Measurements from ENCODE around the gene AGMO. TPM values are rescaled to one million over a fixed set of nuclear protein-coding genes. Genes with fewer than 3 reads are reported as not detected.

The AGMO gene
- total RNA-seq, 1 experiment from 2014 or later: not detected

DNA sequence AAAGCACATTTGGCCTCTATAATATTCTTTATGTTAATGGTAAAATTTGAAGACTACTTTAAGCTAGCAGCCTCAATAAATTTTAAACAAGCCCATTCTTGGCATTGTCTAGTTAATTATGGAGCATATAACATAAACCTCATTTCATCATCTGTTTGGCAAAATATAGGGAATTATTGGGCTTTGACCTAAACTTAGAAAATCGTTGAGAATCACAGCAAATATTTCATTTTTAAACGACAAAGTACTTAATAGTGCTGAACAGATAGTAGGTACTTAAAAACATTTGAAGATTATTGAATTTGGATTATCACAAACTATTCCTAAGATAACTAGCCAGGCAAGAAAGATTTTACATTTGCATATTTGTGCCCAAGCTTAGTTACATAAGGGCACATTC is 73.4 kb downstream of the AGMO start:
- in situ Hi-C loops (cut with HindIII; ENCODE audit: low pct_unique_long_range_greater_than_20kb, low sequenced_read_pairs): no loop called here
- ChIA-PET POLR2A (no interaction called here), CTCF (no interaction called here)
- no peaks in the 10 kb centered on the region for H3K9me3 ChIP-seq (ENCODE audit: control insufficient read depth, insufficient read depth, low read depth, low read length)
- ATAC-seq: no peak
- no TSS peak for BruUV-seq (replicated peaks)
- no peaks in the 10 kb centered on the region for H3K36me3 ChIP-seq (ENCODE audit: control insufficient read depth, insufficient read depth, low read length)
- H3K4me3 ChIP-seq (ENCODE audit: low read depth in 2 of 2, low read length in 2 of 2): no peak overlapping the region
- H3K27ac ChIP-seq (ENCODE audit: low read length): no peak overlapping the region
- no peaks in the 10 kb centered on the region for H3K4me1 ChIP-seq (ENCODE audit: control insufficient read depth, insufficient read depth, low read length)
- DNase-seq (ENCODE audit: low read depth, low spot score): no peak
- TF ChIP-seq REST (IDR thresholded peaks at IDR 0.05; ENCODE audit: insufficient read depth in 1 of 2, low read depth in 2 of 2, low read length in 1 of 2) (no peak), TCF7L2 (IDR thresholded peaks at IDR 0.05; ENCODE audit: low read depth, low read length) (no peak), POLR2AphosphoS5 (IDR thresholded peaks at IDR 0.05; ENCODE audit: low read depth, low read length) (no peak), SIN3A (IDR thresholded peaks at IDR 0.05; ENCODE audit: borderline replicate concordance, insufficient read depth, low read depth, low read length) (no peak)
- TF ChIP-seq, protein P1, sequence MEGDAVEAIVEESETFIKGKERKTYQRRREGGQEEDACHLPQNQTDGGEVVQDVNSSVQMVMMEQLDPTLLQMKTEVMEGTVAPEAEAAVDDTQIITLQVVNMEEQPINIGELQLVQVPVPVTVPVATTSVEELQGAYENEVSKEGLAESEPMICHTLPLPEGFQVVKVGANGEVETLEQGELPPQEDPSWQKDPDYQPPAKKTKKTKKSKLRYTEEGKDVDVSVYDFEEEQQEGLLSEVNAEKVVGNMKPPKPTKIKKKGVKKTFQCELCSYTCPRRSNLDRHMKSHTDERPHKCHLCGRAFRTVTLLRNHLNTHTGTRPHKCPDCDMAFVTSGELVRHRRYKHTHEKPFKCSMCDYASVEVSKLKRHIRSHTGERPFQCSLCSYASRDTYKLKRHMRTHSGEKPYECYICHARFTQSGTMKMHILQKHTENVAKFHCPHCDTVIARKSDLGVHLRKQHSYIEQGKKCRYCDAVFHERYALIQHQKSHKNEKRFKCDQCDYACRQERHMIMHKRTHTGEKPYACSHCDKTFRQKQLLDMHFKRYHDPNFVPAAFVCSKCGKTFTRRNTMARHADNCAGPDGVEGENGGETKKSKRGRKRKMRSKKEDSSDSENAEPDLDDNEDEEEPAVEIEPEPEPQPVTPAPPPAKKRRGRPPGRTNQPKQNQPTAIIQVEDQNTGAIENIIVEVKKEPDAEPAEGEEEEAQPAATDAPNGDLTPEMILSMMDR (IDR thresholded peaks at IDR 0.05): no peak
- H3K27me3 ChIP-seq (ENCODE audit: control insufficient read depth, insufficient read depth, low read length): no peaks in the 10 kb centered on the region
- intact Hi-C loops (cut with micrococcal nuclease; ENCODE audit: unreplicated experiment): no loop called here

GRCh38 chr7:15487896-15488295 is 73.9 kb downstream of the AGMO start:
- Histone ChIP-seq H3K4me3 (ENCODE audit: low read depth in 2 of 2, low read length in 2 of 2) (no peak overlapping the region), H3K4me1 (ENCODE audit: control insufficient read depth, insufficient read depth, low read length) (no peaks in the 10 kb centered on the region), H3K27me3 (ENCODE audit: control insufficient read depth, insufficient read depth, low read length) (no peaks in the 10 kb centered on the region), H3K9me3 (ENCODE audit: control insufficient read depth, insufficient read depth, low read depth, low read length) (no peaks in the 10 kb centered on the region), H3K36me3 (ENCODE audit: control insufficient read depth, insufficient read depth, low read length) (no peaks in the 10 kb centered on the region), H3K27ac (ENCODE audit: low read length) (no peak overlapping the region)
- CTCF ChIA-PET: no interaction called here
- TF ChIP-seq, protein P1 (IDR thresholded peaks at IDR 0.05): no peak
- TF ChIP-seq REST (IDR thresholded peaks at IDR 0.05; ENCODE audit: insufficient read depth in 1 of 2, low read depth in 2 of 2, low read length in 1 of 2) (no peak), POLR2AphosphoS5 (IDR thresholded peaks at IDR 0.05; ENCODE audit: low read depth, low read length) (no peak), SIN3A (IDR thresholded peaks at IDR 0.05; ENCODE audit: borderline replicate concordance, insufficient read depth, low read depth, low read length) (no peak), TCF7L2 (IDR thresholded peaks at IDR 0.05; ENCODE audit: low read depth, low read length) (no peak)
- POLR2A ChIA-PET: no interaction called here
- in situ Hi-C loops (cut with HindIII; ENCODE audit: low pct_unique_long_range_greater_than_20kb, low sequenced_read_pairs): no loop called here
- ATAC-seq (no peak), DNase-seq (ENCODE audit: low read depth, low spot score) (no peak)
- no TSS peak for BruUV-seq (replicated peaks)
- intact Hi-C loops (cut with micrococcal nuclease; ENCODE audit: unreplicated experiment): no loop called here

Data from Panc1 (cell line).